Endothelial cell of umbilical vein (primary cell): ENCODE data around the gene RPP25L. TPM values are rescaled to one million over a fixed set of nuclear protein-coding genes. Genes with fewer than 3 reads are reported as not detected.

Experiments
- BruUV-seq: library from RNA; stranded (reverse); fragments of 400-500 nt; replicated peaks from 2 replicates; lab custom pipeline; 2021; lab: Mats Ljungman, UMichigan
- CTCF ChIA-PET: fragments of 300-600, 350-600 bp; sonication (Branson Sonifier 250); formaldehyde crosslinking; loops from one replicate; lab custom pipeline; 2021; ENCODE audit warnings: antibody characterized with exemption, inconsistent platforms; lab: Charles Lee
- POLR2A ChIA-PET: fragments of 300-600, 350-600 bp; sonication (Branson Sonifier 250); formaldehyde crosslinking; loops from one replicate; lab custom pipeline; 2021; ENCODE audit warnings: antibody characterized with exemption, inconsistent platforms; lab: Charles Lee
- DNase-seq: peaks from one replicate; pipeline ENCODE4 v3.0.0-alpha.2; 2011; ENCODE audit warnings: low read depth, low spot score
- FAIRE-seq: peaks from 2 replicates; lab custom pipeline; 2011; peaks lifted over from hg19 to GRCh38; lab: Jason Lieb, UNC
- H2AFZ ChIP-seq: 2 replicates; pipeline ENCODE4 v1.6.0; 2012; ENCODE audit warnings: low read depth, low read length, control low read depth, inconsistent platforms
- H3K27ac ChIP-seq: 2 replicates; pipeline ENCODE4 v1.5.1; 2011; ENCODE audit warnings: low read depth, mild to moderate bottlenecking, control low read depth, low read length, moderate library complexity; ENCODE audit not compliant: insufficient read depth
- H3K27me3 ChIP-seq, 2 experiments: 2 replicates each; pipeline versions ENCODE4 v1.6.0 to v1.6.1; 2011; ENCODE audit warnings: low read length in 2 of 2, mixed read lengths in 1 of 2; ENCODE audit not compliant: control insufficient read depth in 2 of 2, insufficient read depth in 2 of 2
- H3K36me3 ChIP-seq, 2 experiments: 2 replicates in 1 of 2; 3 replicates in 1 of 2; pipeline ENCODE4 v1.5.1; 2011; ENCODE audit warnings: low read length in 2 of 2, mild to moderate bottlenecking in 1 of 2, moderate library complexity in 1 of 2; ENCODE audit not compliant: control insufficient read depth in 2 of 2, insufficient read depth in 2 of 2; ENCODE audit errors: extremely low read depth in 1 of 2
- H3K4me1 ChIP-seq: 3 replicates; pipeline ENCODE4 v1.5.1; 2011; ENCODE audit warnings: mild to moderate bottlenecking, low read length; ENCODE audit not compliant: control insufficient read depth, insufficient read depth; ENCODE audit errors: extremely low read depth
- H3K4me2 ChIP-seq: 2 replicates; pipeline ENCODE4 v1.6.1; 2011; ENCODE audit warnings: low read length, control low read depth, mixed read lengths; ENCODE audit not compliant: insufficient read depth
- H3K4me3 ChIP-seq, 3 experiments: fragments of 200-600 bp in 1 of 3; sonication (generic), shearing (Covaris generic) in 1 of 3; replicated peaks in 1 of 3; 2 replicates each; pipeline ENCODE4 v1.5.1; 2011 to 2016; ENCODE audit warnings: control low read depth in 3 of 3, low read length in 3 of 3, mild to moderate bottlenecking in 2 of 3, inconsistent platforms in 1 of 3, low read depth in 1 of 3, moderate library complexity in 1 of 3; ENCODE audit not compliant: insufficient read depth in 1 of 3
- H3K79me2 ChIP-seq: 2 replicates; pipeline ENCODE4 v1.6.0; 2012; ENCODE audit warnings: low read length, inconsistent platforms; ENCODE audit not compliant: control insufficient read depth, insufficient read depth
- H3K9ac ChIP-seq: replicated peaks from 2 replicates; pipeline ENCODE3; 2011; ENCODE audit warnings: low read length, control low read depth; ENCODE audit not compliant: insufficient read depth; ENCODE audit errors: extremely low read depth
- H3K9me1 ChIP-seq: replicated peaks from 3 replicates; pipeline ENCODE4 v1.6.0; 2011; ENCODE audit warnings: mild to moderate bottlenecking, low read length; ENCODE audit not compliant: control insufficient read depth, insufficient read depth; ENCODE audit errors: extremely low read depth
- H3K9me3 ChIP-seq: replicated peaks from 2 replicates; pipeline ENCODE4 v1.5.1; 2012; ENCODE audit warnings: low read length, inconsistent platforms; ENCODE audit not compliant: control insufficient read depth, insufficient read depth
- H4K20me1 ChIP-seq: replicated peaks from 2 replicates; pipeline ENCODE3; 2011; ENCODE audit warnings: mild to moderate bottlenecking, low read length; ENCODE audit not compliant: control insufficient read depth, insufficient read depth; ENCODE audit errors: extremely low read depth
- EZH2 ChIP-seq: IDR thresholded peaks from 2 replicates; pipeline ENCODE4 v1.6.1; 2012; ENCODE audit warnings: borderline replicate concordance, low read depth, mild to moderate bottlenecking, moderate library complexity, low read length, inconsistent platforms; ENCODE audit not compliant: severe bottlenecking
- FOS ChIP-seq: IDR thresholded peaks from 2 replicates; pipeline ENCODE4 v1.6.1; 2011; ENCODE audit warnings: mild to moderate bottlenecking, low read length, moderate library complexity, borderline replicate concordance; ENCODE audit not compliant: insufficient read depth
- GATA2 ChIP-seq: IDR thresholded peaks from 2 replicates; pipeline ENCODE4 v1.7.0; 2011; ENCODE audit warnings: low read depth, mild to moderate bottlenecking, moderate library complexity, mixed read lengths, low read length; ENCODE audit not compliant: insufficient read length, insufficient read depth
- JUN ChIP-seq: IDR thresholded peaks from 2 replicates; pipeline ENCODE4 v1.6.1; 2011; ENCODE audit warnings: borderline replicate concordance, low read depth; ENCODE audit not compliant: insufficient read length, insufficient read depth
- MYC ChIP-seq: IDR thresholded peaks from one replicate; pipeline ENCODE4 v1.6.1; 2011; ENCODE audit warnings: mild to moderate bottlenecking, low read depth, low read length
- POLR2A ChIP-seq: IDR thresholded peaks from 2 replicates; pipeline ENCODE4 v1.6.1; 2012; ENCODE audit warnings: low read depth, mild to moderate bottlenecking, control low read depth, low read length
- POLR2AphosphoS5 ChIP-seq: IDR thresholded peaks from 2 replicates; pipeline ENCODE4 v1.6.1; 2012; ENCODE audit warnings: low read depth, mild to moderate bottlenecking, control low read depth, low read length, moderate library complexity; ENCODE audit not compliant: insufficient read depth
- dilution Hi-C: fragments of 300-500 bp; cut with MboI; formaldehyde crosslinking; loops from one replicate; pipeline ENCODE4 v1.15.0; 2019; ENCODE audit warnings: low sequenced_read_pairs; ENCODE audit not compliant: extremely low pct_ligation_motif_present
- intact Hi-C: fragments of 100-400 bp; cut with micrococcal nuclease; formaldehyde crosslinking; loops from one replicate; pipeline ENCODE4 v1.10.0; 2022
- polyA plus RNA-seq, 4 experiments: library from polyadenylated mRNA; depleted of rRNA in 3 of 4; stranded (reverse) in 3 of 4; unstranded in 1 of 4; fragments of >200 nt; gene quantifications; 2 replicates each; pipeline versions ENCODE4 v1.2.1 to v1.2.3, GENCODE V29; 2011 to 2012; ENCODE audit warnings: missing spikeins in 1 of 4
- total RNA-seq: library from RNA; stranded (reverse); gene quantifications from 2 replicates; pipeline ENCODE4 v1.2.3, GENCODE V29; 2021
- TF ChIP-seq, protein P1 (sequence below), 2 donors: IDR thresholded peaks; 1 replicate in 1 of 2; 2 replicates in 1 of 2; pipeline ENCODE4 v1.5.1; 2011; ENCODE audit warnings: low read length in 2 of 2, mild to moderate bottlenecking in 2 of 2, moderate library complexity in 2 of 2, control low read depth in 1 of 2, inconsistent platforms in 1 of 2, low read depth in 1 of 2; ENCODE audit not compliant: insufficient read depth in 1 of 2; ENCODE audit errors: extremely low read depth in 1 of 2
- TF ChIP-seq, protein P2 (sequence below): IDR thresholded peaks from 2 replicates; pipeline ENCODE4 v1.6.1; 2011; ENCODE audit not compliant: insufficient read depth, insufficient read length

Gene RPP25L
- total and polyA plus RNA-seq, 2 donors (not counting 3 experiments of a cell fraction or from before 2014, with no cell fraction given) = 15.7 to 41.0 TPM

DNA sequence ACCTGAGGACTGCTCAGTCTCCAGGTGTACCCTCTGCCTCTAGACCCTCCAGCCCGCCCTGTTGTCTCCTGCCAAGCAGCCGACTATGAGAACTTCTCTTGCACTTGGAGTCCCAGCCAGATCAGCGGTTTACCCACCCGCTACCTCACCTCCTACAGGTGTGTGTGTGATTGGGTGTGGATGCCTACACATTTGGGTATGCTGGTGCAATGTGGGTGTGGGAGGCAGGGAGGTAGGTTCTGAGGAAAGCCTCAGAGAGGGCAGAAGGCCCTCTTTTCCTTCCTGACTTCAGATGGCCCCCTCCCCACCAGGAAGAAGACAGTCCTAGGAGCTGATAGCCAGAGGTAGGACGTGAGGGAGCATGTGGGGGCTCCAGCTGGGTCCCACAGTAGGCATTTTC lies 45.1 kb upstream of the RPP25L start:
- BruUV-seq = no TSS peak
- H3K4me1 ChIP-seq = peaks cover 16% of the 10 kb centered on the region

More for the DNA sequence above, 45.1 kb upstream of the RPP25L start:
- H2AFZ ChIP-seq = no peak overlapping the region
- FAIRE-seq (no peak), DNase-seq (no peak)
- ChIA-PET CTCF (interaction anchor here (0.6 to 1.2 kb wide), 3 partner anchors 10 to 44 kb away, joined by 3 to 4 read pairs (median 3); partner anchors contain the start of gene GALT), POLR2A (no interaction called here)
- no peaks in the 10 kb centered on the region for H3K36me3 ChIP-seq
- intact Hi-C loops = no loop called here
- no peak overlapping the region for H3K9ac ChIP-seq
- H3K4me3 ChIP-seq = no peak overlapping the region
- H3K9me1 ChIP-seq = no peaks in the 10 kb centered on the region
- H3K79me2 ChIP-seq = no peaks in the 10 kb centered on the region
- H3K4me2 ChIP-seq = no peak overlapping the region
- dilution Hi-C loops = no loop called here
- H3K9me3 ChIP-seq = no peaks in the 10 kb centered on the region
- TF ChIP-seq JUN (no peak), POLR2AphosphoS5 (no peak), POLR2A (no peak), EZH2 (no peak), GATA2 (no peak), FOS (no peak), MYC (no peak)
- TF ChIP-seq, protein P1, sequence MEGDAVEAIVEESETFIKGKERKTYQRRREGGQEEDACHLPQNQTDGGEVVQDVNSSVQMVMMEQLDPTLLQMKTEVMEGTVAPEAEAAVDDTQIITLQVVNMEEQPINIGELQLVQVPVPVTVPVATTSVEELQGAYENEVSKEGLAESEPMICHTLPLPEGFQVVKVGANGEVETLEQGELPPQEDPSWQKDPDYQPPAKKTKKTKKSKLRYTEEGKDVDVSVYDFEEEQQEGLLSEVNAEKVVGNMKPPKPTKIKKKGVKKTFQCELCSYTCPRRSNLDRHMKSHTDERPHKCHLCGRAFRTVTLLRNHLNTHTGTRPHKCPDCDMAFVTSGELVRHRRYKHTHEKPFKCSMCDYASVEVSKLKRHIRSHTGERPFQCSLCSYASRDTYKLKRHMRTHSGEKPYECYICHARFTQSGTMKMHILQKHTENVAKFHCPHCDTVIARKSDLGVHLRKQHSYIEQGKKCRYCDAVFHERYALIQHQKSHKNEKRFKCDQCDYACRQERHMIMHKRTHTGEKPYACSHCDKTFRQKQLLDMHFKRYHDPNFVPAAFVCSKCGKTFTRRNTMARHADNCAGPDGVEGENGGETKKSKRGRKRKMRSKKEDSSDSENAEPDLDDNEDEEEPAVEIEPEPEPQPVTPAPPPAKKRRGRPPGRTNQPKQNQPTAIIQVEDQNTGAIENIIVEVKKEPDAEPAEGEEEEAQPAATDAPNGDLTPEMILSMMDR (IDR thresholded peaks at IDR 0.05; ENCODE audit: extremely low read depth in 1 of 2, insufficient read depth in 1 of 2, low read depth in 1 of 2, low read length in 2 of 2) = no peak
- TF ChIP-seq, protein P2, sequence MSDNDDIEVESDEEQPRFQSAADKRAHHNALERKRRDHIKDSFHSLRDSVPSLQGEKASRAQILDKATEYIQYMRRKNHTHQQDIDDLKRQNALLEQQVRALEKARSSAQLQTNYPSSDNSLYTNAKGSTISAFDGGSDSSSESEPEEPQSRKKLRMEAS = no peak
- no peaks in the 10 kb centered on the region for H3K27me3 ChIP-seq
- no peak overlapping the region for H3K27ac ChIP-seq
- no peaks in the 10 kb centered on the region for H4K20me1 ChIP-seq
